ENCODE data around the gene ZNF891.

Gene ZNF891

GRCh38 chr12:133058203-133059113, 71.6 kb downstream of the ZNF891 start:
- no peak for DNase-seq

GRCh38 chr12:133057446-133057845, 72.6 kb downstream of the ZNF891 start:
- DNase-seq: no peak

All from CD4-positive, alpha-beta T cell treated with Interleukin-10 for 1 hour (primary cell).